ENCODE measurements around the gene RNF2.
"Not testable (repeated sequence)": the region's sequence is repeated elsewhere in the genome, so short reads cannot be mapped to it uniquely, and the experiment has no call there.

RNF2 gene

GRCh38 chr1:185062710-185063370 is 17.5 kb downstream of the RNF2 start:
- DNase-seq (ENCODE audit: insufficient read length, low spot score): no peak
- no peak for TF ChIP-seq CTCF (IDR thresholded peaks at IDR 0.05; ENCODE audit: insufficient read depth, missing control alignments)
- no peak for FAIRE-seq

- no peak for TF ChIP-seq CTCF (IDR thresholded peaks at IDR 0.05; ENCODE audit: insufficient read depth, missing control alignments)
- peak; percentile 99 for FAIRE-seq
Observed at GRCh38 chr1:185063719-185064118, 18.4 kb downstream of the RNF2 start.

GRCh38 chr1:185065006-185065405 is 19.6 kb downstream of the RNF2 start:
- not testable (repeated sequence) for DNase-seq (ENCODE audit: insufficient read length, low spot score); FAIRE-seq

More at GRCh38 chr1:185063719-185064118, 18.4 kb downstream of the RNF2 start:
- DNase-seq (ENCODE audit: insufficient read length, low spot score): no peak

GRCh38 chr1:185066181-185066580 is 20.8 kb downstream of the RNF2 start:
- FAIRE-seq (peak; percentile 68), DNase-seq (ENCODE audit: insufficient read length, low spot score) (no peak)
- TF ChIP-seq CTCF (IDR thresholded peaks at IDR 0.05; ENCODE audit: insufficient read depth, missing control alignments): no peak

- FAIRE-seq: peak; percentile 38
- DNase-seq (ENCODE audit: insufficient read length, low spot score): no peak
- no peak for TF ChIP-seq CTCF (IDR thresholded peaks at IDR 0.05; ENCODE audit: insufficient read depth, missing control alignments)
Observed at GRCh38 chr1:185068341-185068740, 23.0 kb downstream of the RNF2 start.

GRCh38 chr1:185069202-185069772 is 23.9 kb downstream of the RNF2 start:
- peak; percentile 34 for DNase-seq (ENCODE audit: insufficient read length, low spot score)
- peak; percentile 95 for FAIRE-seq
- no peak for TF ChIP-seq CTCF (IDR thresholded peaks at IDR 0.05; ENCODE audit: insufficient read depth, missing control alignments)

- TF ChIP-seq CTCF (IDR thresholded peaks at IDR 0.05; ENCODE audit: insufficient read depth, missing control alignments): no peak
- FAIRE-seq: no peak
- no peak for DNase-seq (ENCODE audit: insufficient read length, low spot score)
Observed at GRCh38 chr1:185070051-185070450, 24.7 kb downstream of the RNF2 start.
